Stimulated activated naive CD4-positive, alpha-beta T cell treated with Interleukin-2 at 50 U/mL for 16 hours (primary cell): Measurements from ENCODE around the gene CD81.
"Not testable (repeated sequence)": the region's sequence is repeated elsewhere in the genome, so short reads cannot be mapped to it uniquely, and the experiment has no call there.

Source experiments
- DNase-seq: peaks from one replicate; lab custom pipeline; 2025; lab: John Stamatoyannopoulos, UW

CD81 gene

DNA sequence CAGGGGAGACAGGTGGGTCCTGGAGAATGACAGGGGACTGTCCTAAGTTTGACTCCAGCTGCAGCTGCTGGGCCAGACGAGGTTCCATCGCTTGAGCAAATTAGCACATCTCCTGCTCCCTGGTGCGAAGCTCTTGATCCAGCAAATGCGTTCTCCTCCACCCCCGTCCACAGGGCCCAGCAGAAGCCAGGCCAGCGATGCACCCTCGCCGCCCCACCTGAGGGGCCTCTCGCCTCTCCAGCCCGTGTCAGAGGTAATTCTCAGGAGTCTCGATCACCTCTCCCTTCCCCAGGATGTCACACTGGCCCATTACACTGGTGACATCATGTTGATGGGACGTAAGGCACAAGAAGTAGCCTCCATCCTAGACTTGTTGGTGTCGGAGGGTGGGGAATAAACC lies 19.5 kb upstream of the CD81 start:
- DNase-seq, result not testable (repeated sequence)

DNA sequence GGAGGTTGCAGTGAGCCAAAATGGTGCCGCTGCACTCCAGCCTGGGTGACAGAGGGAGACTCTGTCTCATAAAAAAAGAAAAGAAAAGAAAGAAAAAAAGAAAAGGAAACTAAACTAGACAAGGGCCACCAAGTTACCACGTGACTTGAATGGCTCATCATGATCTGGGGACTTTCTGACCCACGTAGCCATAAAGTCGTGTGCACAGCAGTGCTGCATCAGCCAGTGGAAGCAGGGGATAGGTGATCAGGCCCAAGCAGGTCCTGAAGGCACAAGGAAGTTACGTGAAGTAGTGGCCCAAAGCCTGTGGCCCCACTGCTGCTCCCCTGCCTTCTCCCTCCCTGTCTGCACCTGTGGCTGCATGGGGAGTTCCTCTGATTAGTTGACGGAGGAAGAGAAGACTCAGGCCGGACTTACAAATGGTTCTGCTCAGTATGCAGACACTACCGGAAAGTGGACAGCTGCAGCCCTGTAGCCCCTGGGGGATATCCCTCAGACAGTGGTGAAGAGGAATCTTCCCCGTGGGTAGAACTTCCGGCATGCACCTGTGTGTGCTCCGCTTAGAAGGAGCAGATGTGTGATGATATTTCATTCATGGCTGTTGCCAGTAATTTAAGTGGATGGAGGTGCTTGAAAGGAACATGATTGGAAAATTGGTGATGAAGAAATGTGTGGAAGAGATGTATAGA lies 18.2 kb upstream of the CD81 start:
- DNase-seq, result no peak

DNA sequence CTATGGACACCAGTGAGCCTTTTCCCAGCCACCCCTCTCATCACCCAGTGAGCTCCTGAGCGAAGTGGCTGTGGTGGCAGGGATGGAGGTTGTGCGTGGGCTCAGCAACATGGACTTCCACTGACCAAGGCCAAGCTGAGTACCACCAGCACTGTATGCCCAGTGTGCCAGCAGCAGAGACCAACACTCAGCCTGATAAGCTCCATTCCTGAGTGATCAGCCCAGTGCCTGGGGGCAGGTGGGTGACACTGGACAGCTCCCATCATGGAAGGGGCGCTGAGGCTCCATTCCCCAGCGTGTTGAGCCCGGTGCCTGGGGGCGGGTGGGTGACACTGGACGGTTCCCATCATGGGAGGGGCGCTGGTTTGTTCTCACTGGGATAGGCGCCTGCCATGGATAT lies 17.6 kb upstream of the CD81 start:
- DNase-seq, result no peak

DNA sequence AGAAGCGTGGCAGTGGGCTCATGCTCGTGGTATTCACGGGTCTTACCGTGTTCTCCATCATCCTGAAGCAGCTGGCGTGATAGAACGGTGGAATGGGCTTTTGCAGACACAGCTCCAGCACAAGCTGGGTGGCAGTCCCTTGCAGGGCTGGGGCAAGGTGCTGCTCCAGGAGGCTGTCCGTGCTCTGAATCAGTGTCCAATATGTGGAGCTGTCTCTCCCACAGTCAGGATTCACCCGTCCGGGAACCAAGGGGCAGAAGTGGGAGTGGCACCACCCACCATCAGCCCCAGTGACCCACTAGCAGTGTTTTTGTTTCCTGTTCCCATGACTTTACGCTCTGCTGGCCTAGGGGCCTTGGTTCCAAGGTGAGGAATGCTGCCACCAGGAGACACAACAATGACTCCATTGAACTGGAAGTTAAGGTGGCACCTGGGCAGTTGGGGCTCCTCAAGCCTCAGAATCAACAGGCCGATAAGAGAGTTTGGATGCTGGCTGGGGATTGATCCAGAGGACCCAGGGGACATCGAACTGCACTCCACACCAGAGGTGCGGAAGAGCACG lies 16.9 kb upstream of the CD81 start:
- no peak for DNase-seq

DNA sequence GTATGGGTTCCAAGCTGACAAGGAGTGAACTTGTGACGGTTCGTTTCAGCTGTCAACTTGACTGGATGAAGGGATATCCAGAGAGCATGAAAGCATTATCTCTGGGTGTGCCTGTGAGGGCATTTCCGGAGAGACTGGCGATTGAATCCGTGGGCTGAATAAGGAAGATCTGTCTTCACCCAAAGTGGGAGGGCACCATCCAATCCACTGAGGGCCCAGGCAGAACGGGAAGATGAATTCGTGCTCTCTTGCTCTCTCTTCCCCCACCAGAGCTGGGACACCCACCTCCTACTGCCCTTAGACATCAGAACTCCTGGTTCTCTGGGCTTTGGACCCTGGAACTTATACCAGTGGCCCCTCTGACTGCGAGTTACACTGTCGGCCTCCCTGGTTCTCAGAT lies 15.5 kb upstream of the CD81 start:
- no peak for DNase-seq

DNA sequence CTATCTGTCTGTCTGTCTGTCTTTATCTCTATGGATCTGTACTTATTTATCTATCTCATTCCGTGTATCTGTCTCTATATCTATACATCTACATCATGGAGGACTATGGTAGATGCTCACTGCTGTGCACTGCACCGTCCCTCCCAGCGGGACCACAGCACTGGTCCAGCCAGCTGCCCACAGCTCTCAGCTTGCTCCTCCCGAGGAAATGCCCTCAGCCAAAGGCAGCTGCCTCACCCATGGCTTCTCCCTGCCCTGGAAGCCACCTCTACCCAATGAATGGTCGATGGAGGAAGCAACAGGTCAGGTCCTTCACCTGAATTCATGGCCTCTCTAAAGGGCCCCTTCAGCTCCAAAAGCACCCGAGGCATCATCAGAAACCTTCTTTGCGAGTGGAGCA lies 14.7 kb upstream of the CD81 start:
- no peak for DNase-seq

DNA sequence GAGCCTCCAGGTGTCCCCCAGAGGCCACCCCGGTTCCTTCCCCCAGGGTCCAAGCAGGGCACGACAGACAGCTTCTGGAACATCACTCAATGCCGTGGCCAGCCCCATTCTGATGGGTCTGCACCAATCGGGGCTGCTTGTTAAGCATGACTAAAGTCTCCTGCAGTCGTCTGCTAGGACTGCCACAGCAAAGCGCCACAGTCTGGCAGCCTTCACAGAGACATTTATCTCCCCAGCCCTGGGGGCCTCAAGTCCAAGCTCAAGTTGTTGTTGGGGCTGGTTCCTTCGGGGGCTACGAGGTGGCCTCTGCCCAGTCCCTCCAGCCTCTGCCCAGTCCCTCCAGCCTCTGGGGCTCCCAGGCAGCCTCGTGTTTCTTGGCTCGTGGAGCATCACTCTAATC lies 14.0 kb upstream of the CD81 start:
- DNase-seq, result no peak

DNA sequence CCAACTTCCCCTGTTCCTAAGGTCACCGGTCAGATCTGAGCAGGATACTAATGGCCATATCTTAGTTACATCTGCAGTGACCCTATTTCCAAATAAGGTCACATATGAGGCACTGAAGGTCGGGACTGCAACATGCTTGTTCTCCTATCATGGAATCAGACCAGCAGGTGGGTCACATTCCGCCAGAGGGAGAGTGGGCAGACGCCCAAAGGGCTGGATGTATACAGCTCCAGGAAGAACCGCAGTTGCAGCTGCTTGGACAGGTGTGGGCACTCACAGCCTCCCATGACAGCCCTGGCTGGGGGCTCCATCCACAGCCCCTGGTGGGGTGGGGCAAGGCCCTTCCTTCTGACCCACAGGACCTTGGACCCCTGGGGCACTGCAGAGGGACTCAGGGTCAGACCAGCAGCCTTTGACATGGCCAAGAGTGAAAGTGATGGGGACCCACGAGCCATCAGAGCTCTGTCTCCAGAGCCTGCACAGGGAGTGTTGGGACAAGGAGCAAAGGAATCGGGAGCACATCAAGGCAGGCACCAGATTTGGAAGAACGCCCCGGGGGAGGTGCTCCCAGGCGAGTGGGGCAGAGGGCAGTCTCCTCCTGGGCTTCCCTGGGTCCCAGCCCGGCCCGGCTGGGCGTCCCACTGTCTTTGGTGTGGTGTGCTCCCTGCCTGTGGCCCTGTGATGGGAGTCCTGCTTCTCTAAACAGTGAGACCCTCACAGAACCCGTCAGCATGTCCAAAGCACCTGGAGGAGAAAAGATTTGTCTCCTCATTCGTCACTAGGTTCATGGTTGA lies 13.3 kb upstream of the CD81 start:
- no peak for DNase-seq

DNA sequence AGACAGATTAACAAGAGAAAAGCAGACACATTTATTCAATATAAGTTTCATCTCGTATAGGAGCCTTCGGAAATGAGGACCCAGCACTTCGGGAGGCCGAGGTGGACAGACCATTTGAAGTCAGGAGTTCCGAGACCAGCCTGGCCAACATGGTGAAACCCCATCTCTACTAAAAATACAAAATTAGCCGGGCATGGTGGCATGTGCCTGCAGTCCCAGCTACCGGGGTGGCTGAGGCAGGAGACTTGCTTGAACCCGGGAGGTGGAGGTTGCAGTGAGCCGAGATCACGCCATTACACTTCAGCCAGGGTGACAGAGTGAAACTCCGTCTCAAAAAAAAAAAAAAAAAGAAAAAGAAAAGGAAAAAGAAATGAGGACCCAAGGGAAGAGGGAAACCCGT lies 12.7 kb upstream of the CD81 start:
- DNase-seq, result not testable (repeated sequence)

DNA sequence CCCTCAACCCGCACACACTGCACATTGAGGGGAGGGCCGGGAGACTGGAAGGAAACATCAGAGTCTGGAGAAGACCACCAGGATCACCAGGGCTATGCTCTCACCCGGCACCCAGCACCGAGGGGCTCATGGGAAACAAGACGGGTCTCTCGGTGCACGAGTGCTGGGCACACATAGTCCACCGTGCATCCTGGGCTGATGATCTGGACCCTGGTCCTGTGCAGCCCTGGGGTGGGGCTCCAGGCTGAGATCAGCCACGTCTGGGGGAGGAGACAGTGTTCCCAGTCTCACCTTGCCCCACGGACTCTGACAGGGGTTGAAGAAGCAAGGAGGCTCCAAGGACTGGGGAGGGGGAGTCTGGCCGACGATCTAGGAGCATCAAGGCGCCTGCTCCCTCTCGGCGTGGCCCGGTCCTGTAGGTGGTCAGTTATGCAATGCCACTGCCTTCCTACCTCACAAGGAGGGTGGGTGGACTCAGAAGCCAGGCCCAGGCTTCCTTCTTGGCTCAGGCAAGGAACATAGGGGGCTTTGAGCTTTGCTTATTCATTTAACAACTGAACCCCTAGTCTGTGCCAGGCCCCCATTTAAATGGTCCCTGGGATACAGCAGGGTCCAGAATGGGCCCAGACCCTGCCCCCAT lies 11.4 kb upstream of the CD81 start:
- no peak for DNase-seq

DNA sequence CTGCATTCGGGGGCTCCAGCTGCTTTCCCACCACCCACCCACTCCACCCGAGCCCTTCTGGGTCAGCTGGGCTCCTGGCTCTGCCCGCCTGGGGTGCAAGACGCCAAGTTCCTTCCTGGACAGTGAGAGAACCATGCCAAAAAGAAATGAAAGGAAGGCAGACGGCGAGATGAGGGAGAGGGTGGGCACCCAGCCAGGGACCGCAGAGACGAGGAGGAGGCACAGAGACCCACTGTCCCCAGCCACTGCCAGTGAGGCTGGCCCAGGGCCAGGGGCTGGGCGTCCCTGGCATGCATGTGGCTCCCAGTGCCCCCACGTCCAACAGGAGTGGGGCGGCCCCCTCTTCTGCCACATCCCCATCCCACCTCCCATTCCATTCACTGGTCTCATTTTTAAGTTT lies 10.8 kb upstream of the CD81 start:
- DNase-seq, result no peak

DNA sequence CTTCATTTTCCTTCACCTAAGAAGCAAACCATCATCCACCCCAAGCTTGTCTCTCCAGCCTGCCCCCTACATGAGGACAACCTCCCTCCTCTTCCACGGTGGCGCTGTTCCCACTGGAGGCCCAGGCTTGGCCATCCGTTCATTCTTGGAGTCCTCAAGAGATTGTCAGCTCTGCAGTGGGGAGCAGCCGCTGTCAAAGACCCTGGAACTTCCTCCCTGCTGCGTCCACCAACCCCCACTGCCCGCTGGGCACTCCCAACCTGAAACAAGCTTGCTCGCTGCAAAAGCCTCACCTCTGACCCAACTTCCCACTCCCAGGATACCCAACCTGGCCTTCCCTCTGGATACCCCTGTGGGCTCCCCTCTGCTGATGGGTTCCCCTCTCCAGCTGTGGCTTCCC lies 10.4 kb upstream of the CD81 start:
- no peak for DNase-seq

DNA sequence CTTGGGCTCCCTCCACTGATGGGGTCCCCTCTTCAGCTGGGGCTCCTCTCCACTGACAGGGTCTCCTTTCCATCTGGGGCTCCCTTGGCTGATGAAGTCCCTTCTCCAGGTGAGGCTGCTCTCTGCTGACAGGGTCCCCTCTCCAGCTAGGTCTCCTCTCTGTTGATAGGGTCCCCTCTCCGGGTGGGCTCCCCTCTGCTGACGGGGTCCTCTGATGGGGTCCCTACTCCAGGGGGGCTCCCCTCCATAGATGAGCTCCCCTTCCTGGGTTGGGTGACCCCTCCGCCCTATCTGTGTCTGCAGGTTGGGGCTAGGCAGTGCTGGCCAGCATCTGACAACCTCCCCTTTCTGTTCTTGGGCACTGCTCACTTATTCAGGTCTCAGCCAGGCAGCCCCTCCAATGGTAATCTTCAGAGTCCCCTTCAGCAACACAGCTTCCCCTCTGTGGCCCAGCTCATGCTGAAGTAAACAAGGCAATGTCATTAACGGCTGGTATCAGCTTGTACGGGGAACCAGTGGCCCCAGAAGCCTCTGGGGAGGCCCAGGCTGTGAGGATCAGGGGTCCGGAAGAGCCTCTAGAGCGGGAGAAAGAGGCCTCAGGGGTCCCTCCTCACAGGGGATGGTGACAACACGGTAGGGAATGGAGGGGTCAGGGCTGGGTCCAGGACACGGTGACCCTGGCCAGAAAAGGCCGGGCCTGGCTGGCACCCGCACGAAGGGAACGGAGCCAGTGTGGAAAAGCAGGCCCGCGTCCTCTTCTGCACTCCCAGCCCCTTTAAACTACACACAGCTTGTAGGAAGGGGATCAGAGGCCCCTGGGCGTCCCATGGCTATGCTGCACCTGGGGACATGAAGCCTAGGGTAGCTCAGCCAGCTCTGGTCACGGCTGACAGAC lies 9.6 kb upstream of the CD81 start:
- DNase-seq, result no peak

DNA sequence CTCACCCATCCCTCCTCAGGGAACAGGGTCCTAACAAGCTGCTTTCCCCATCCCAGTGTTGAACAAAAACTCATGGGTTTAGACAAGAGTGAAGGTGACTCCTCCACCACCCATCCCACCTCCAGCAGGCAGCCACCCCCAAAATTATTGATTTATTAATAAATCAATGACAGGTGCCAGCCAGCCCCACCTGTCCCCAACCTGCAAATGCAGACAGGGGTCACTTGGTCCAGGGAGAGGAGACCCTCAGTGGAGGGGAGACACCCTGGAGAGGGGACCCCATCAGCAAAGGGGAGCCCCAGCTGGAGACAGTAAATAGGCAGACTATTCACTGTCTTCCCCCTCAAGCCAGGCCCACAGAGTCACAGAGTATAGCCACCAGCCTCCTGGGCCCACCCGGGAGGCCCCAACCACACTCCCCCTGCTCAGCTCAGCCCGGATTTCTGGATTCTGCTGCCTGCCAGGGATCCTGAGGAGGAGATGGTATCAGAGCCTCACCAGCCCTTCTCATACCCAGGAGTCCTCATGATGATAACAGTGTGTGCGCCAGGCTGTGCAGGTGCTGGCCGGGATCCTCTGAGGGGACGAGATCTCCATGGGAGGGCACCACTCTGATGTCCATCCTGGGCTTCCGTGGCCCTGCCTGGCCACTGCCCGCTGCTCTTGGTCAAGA lies 8.8 kb upstream of the CD81 start:
- DNase-seq, result no peak

DNA sequence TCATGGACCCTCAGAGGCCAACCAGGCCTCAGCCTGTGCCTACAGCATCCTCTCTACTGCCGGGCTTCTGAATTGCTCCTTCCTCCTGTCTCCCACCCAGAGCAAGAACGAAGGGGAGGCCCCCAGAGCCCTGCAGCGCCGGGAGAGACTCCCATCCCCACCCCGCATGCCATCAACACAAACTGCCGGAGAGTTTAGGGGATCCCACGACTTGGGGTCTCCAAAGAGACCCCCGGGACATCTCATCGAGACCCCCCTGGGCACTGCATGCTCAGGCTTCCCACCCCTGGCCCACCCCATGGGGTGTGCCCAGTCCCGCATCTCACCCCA lies 8.3 kb upstream of the CD81 start:
- no peak for DNase-seq

DNA sequence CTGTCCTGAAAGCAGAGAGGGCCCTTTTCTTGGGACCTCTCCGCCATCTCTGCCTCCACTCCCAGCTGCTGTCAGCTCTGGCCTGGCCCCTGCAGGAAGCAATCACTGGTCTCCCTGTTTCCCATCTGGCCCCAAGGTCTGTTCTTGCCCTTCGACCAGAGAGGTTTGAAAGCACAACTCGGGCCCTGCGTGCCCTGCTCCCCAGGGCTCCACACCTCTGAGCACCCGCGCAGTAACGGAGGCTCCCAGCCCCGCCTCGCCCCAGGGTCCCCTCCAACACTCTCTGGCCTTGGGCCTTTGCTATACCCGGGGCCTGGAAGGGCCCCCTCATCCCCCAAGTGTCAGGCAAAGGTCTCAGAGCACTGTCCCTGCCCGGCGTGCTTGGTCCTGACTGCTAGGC lies 7.8 kb upstream of the CD81 start:
- no peak for DNase-seq

DNA sequence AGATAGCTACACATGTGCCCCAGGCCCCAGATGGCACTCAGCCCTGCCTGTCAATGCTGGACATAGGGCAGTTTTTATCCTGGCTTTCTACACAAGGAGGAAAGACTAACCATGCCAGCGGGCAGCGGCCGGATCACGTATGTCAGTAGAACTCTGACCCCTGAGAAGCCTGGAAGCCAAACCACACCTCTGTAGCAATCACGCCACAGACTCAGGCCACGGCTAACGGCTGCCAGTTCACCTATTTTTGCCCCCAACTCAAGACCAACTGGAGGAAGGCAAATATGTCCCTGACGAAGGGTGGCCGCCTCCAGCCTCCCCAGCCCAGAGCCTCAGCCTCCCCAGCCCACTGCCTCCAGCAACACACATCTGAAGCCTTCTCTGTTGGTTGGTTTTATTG lies 7.2 kb upstream of the CD81 start:
- no peak for DNase-seq

DNA sequence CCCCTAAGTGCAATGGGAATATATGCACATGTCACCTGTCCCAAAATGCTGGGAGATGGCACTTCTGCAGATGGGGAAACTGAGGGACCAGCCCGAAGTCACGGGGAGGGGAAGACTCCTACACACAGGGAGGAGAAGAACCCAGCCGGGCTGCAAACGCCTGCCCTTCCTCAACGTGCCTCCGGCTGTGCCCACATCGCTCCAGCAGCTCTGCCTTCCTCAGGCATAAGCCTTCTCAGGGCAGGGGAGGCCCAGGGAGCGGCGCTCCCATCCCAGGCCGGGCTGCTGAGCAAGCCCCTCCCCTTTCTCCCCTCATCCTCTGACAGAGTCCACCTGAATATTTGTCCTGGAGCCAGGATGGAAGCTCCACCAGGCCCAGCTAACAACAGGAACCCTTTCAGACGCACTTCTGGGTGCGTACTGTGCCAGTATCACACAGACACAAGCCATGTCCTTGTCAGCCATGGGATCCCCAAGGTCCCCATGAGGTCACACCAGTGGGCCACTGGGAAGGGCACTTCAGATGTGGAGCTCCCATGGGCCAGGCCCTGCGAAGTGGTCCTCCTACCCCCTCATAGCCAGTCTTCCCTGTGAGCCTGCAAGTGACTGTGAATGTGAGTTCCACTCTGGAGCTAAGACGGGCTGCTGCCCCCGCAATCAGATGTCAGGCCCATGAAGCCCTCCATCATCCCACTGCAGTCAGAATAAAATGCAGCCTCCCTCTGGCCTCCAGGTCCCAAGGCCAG lies 2.5 kb upstream of the CD81 start:
- no peak for DNase-seq

DNA sequence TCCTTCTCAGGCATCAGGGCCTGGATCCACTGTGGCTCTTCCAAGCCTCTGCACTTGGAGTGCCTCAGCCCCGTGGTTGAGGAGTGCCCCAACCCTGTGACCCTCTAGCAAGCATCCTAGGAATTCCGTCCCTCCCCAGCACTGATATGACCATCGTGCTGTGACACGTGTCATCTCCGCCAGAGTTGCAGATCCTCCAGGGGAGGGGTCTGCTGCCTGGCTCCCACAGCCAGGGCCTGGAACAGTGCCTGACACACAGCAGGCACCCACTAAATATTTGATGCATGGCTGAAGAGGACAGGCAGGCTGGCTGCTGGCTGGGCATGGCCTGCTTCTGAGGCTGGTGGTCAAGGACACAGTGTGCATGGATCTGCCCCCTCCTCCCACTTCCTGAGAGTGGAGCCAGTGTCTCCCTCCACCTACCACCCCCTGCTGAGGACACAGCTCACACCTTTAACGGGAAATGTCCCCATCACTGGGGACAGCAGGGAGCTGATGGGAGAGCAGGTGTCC lies 1.7 kb upstream of the CD81 start:
- DNase-seq, result no peak

DNA sequence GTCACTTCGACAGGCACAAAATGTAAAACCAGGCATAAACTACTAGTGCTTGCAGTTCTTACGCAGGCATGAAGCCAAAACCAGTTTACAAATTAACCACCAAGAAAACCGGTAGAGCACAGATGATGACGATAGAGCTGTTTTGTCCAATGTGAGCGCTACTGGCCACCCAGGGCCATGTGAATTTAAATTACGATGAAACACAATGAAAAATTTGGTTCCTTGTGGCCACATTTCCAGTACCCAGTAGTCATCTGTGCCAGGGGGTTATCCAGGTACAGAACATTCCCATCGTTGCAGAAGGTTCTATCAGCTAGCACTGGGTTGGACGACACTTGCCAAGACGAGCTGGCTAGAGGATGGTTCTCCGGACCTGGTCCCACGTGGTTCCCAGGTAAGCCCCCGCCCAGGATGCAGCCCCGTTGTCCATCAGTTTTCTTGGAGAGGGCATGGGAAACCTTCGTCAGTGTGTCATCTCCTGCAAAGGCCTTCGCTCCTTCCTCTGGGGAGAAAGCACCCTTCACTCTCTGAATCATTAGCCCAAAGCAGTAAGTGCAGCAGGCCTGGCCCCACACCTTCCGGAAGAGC lies 1.1 kb upstream of the CD81 start:
- DNase-seq, result no peak
